KG1 (cell line): ENCODE measurements around the gene PLA2G5.

ENCODE experiments used
- DNase-seq: peaks from one replicate; lab custom pipeline; 2025; lab: John Stamatoyannopoulos, UW

Gene PLA2G5

GRCh38 chr1:20068722-20069121 lies 1.3 kb upstream of the PLA2G5 start:
- no peak for DNase-seq

GRCh38 chr1:20070357-20070756 lies 363 bp downstream of the PLA2G5 start:
- no peak for DNase-seq

GRCh38 chr1:20071416-20071815 lies 1.4 kb downstream of the PLA2G5 start:
- DNase-seq = no peak

GRCh38 chr1:20072771-20073170 lies 2.8 kb downstream of the PLA2G5 start:
- DNase-seq = no peak

GRCh38 chr1:20073256-20073655 lies 3.3 kb downstream of the PLA2G5 start:
- DNase-seq = no peak

GRCh38 chr1:20074055-20074724 lies 4.2 kb downstream of the PLA2G5 start:
- DNase-seq = no peak

- no peak for DNase-seq
Observed at GRCh38 chr1:20074725-20075171, 4.8 kb downstream of the PLA2G5 start.

GRCh38 chr1:20075345-20075744 lies 5.4 kb downstream of the PLA2G5 start:
- no peak for DNase-seq

GRCh38 chr1:20076223-20076622 lies 6.2 kb downstream of the PLA2G5 start:
- DNase-seq = no peak

GRCh38 chr1:20076710-20077461 lies 6.9 kb downstream of the PLA2G5 start:
- DNase-seq = no peak

GRCh38 chr1:20078171-20078651 lies 8.2 kb downstream of the PLA2G5 start:
- DNase-seq = no peak

GRCh38 chr1:20078711-20079110 lies 8.7 kb downstream of the PLA2G5 start:
- no peak for DNase-seq

- DNase-seq = no peak
Observed at GRCh38 chr1:20079661-20080305, 9.8 kb downstream of the PLA2G5 start.

GRCh38 chr1:20080441-20081352 lies 10.7 kb downstream of the PLA2G5 start:
- peak; percentile 31 for DNase-seq

- DNase-seq = no peak
Observed at GRCh38 chr1:20081353-20081810, 11.4 kb downstream of the PLA2G5 start.

GRCh38 chr1:20082772-20083171 lies 12.8 kb downstream of the PLA2G5 start:
- no peak for DNase-seq

GRCh38 chr1:20083178-20083944 lies 13.4 kb downstream of the PLA2G5 start:
- DNase-seq = no peak

- DNase-seq = no peak
Observed at GRCh38 chr1:20086800-20087199, 16.8 kb downstream of the PLA2G5 start.

- no peak for DNase-seq
Observed at GRCh38 chr1:20087668-20088067, 17.7 kb downstream of the PLA2G5 start.

- DNase-seq = no peak
Observed at GRCh38 chr1:20089328-20090077, 19.5 kb downstream of the PLA2G5 start.
